ENCODE results near the gene EPDR1.

EPDR1 gene

GRCh38 chr7:37982423-37982822, 62.0 kb downstream of the EPDR1 start:
- no peak for DNase-seq

- no peak for DNase-seq
Observed at GRCh38 chr7:37984750-37985390, 64.4 kb downstream of the EPDR1 start.

GRCh38 chr7:37986908-37987330, 66.5 kb downstream of the EPDR1 start:
- no peak for DNase-seq

GRCh38 chr7:37987732-37988131, 67.3 kb downstream of the EPDR1 start:
- no peak for DNase-seq

- no peak for DNase-seq
Observed at GRCh38 chr7:37988721-37989650, 68.5 kb downstream of the EPDR1 start.

- DNase-seq: no peak
Observed at GRCh38 chr7:37990337-37990736, 69.9 kb downstream of the EPDR1 start.

GRCh38 chr7:37993060-37993501, 72.6 kb downstream of the EPDR1 start:
- no peak for DNase-seq

GRCh38 chr7:37999673-38000072, 79.2 kb downstream of the EPDR1 start:
- no peak for DNase-seq

GRCh38 chr7:38000272-38000671, 79.8 kb downstream of the EPDR1 start:
- DNase-seq: no peak

All from activated CD4-positive, alpha-beta T cell treated with anti-CD3 and anti-CD28 coated beads, Interleukin-2, amount 50 U/mL, for 4 hours (primary cell).